ENCODE results near the gene CDH22.

DNA sequence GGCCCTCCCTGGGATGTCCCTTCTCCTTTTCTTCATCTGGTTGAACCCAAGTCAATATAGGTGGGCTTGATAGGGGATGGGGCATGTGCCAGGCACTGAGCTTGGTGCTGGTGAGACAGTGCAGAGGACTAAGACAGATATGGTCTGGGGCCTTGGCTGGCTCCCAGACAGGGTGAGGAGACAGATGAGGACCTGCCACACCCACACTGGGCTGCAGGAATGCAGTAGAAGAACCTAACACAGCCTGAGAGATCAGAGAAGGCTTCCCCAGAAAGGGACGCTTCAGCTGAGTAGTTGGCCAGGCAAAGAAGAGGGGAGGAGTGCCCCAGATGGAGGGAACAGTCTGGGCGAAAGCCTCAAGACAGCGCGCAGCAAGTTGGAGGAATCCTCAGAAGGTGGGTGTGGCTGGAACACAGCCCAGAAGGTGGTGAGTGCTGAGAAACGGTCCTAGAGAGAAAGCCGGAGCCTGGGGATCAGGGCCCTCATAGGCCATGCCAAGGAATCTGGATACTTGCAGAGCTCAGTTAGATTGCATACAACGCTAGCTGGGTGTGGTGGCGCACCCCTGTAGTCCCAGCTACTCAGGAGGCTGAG, 163.8 kb downstream of the CDH22 start:
- TF ChIP-seq, protein P1, sequence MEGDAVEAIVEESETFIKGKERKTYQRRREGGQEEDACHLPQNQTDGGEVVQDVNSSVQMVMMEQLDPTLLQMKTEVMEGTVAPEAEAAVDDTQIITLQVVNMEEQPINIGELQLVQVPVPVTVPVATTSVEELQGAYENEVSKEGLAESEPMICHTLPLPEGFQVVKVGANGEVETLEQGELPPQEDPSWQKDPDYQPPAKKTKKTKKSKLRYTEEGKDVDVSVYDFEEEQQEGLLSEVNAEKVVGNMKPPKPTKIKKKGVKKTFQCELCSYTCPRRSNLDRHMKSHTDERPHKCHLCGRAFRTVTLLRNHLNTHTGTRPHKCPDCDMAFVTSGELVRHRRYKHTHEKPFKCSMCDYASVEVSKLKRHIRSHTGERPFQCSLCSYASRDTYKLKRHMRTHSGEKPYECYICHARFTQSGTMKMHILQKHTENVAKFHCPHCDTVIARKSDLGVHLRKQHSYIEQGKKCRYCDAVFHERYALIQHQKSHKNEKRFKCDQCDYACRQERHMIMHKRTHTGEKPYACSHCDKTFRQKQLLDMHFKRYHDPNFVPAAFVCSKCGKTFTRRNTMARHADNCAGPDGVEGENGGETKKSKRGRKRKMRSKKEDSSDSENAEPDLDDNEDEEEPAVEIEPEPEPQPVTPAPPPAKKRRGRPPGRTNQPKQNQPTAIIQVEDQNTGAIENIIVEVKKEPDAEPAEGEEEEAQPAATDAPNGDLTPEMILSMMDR (IDR thresholded peaks at IDR 0.05) = no peak
- TF ChIP-seq POLR2A (IDR thresholded peaks at IDR 0.05) = no peak
